ENCODE measurements around the gene ABCC12. TPM values are rescaled to one million over a fixed set of nuclear protein-coding genes. Genes with fewer than 3 reads are reported as not detected.

The ABCC12 gene
- total and polyA plus RNA-seq, 2 of the 4 experiments (the other 2 are of a cell fraction), result under 0.01 TPM; not detected in 1

DNA sequence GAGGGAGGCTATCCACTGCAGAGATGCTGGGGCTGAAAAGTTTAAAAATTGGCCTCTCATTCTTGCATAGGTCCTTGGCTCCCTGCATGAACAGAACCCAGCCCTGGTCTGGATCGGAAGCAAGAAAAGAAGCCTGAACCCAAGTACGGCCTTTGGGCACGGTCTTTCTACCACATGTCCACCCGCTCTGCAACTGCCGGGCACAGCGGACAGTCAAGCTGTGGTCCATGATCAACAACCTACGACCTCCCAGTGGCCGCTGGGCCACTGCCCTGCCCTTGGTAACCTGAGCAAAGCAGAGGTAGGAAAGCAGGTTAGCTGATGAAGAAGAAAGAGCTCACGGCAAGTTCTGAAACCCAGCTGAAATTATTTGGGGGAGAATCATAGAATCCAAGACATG lies 3.6 kb downstream of the ABCC12 start:
- no peak overlapping the region for H3K18ac ChIP-seq (ENCODE audit: low read depth, low read length)
- ATAC-seq (ENCODE audit: low read depth) (no peak), DNase-seq (no peak)
- 94% methylated on average over 5 of the region's 9 CpGs; no CpG with 5 or more reads in 1 of the 2 experiments for WGBS, 2 experiments (ENCODE audit: extremely low coverage in 2 of 2, insufficient read length in 1 of 2)
- H3K56ac ChIP-seq (ENCODE audit: extremely low read depth, insufficient read depth, low read length), result no peak overlapping the region
- no peaks in the 10 kb centered on the region for H3K36me3 ChIP-seq (ENCODE audit: control insufficient read depth, insufficient read depth, low read length)
- no peak overlapping the region for H2BK15ac ChIP-seq (ENCODE audit: low read depth, low read length)
- H3K27me3 ChIP-seq (ENCODE audit: control insufficient read depth, insufficient read depth, low read length), result no peaks in the 10 kb centered on the region
- no TSS peak for BruUV-seq (replicated peaks)
- no peak overlapping the region for H3K9ac ChIP-seq (ENCODE audit: low read depth, low read length)
- H3K79me1 ChIP-seq (ENCODE audit: low read depth in 1 of 2, low read length in 2 of 2), result no peaks in the 10 kb centered on the region
- H4K8ac ChIP-seq (ENCODE audit: low read depth in 2 of 2, low read length in 2 of 2), result no peak overlapping the region
- H3K9me3 ChIP-seq (ENCODE audit: control insufficient read depth, insufficient read depth, low read length), result no peaks in the 10 kb centered on the region
- H4K5ac ChIP-seq (ENCODE audit: low read depth, low read length), result no peak overlapping the region
- in situ Hi-C loops (cut with MboI; ENCODE audit: low sequenced_read_pairs) (loop anchor here (25.0 kb wide), 2 partner anchors 415 to 690 kb away; partner anchors contain the start of genes ITFG1 and PHKB), intact Hi-C loops (cut with micrococcal nuclease) (loop anchor here (10.0 kb wide), 2 partner anchors 267 to 457 kb away; no protein-coding TSS in a partner anchor), dilution Hi-C loops (cut with HindIII; ENCODE audit: low sequenced_read_pairs, unreplicated experiment) (no loop called here)
- POLR2A ChIA-PET (ENCODE audit: unreplicated experiment), result no interaction called here
- no peak overlapping the region for H3K23ac ChIP-seq (ENCODE audit: low read depth, low read length)
- H4K20me1 ChIP-seq (ENCODE audit: insufficient read depth, low read length), result no peaks in the 10 kb centered on the region
- no peak overlapping the region for H4K91ac ChIP-seq (ENCODE audit: insufficient read depth, low read depth, low read length)
- CTCF ChIA-PET, result no interaction called here
- no peak overlapping the region for H2AK5ac ChIP-seq (ENCODE audit: low read depth, low read length)
- no peak overlapping the region for H2BK20ac ChIP-seq (ENCODE audit: low read depth, low read length)
- TF ChIP-seq BHLHE40 (IDR thresholded peaks at IDR 0.05; ENCODE audit: low read depth, low read length) (no peak), USF2 (IDR thresholded peaks at IDR 0.05; ENCODE audit: low read depth, low read length) (no peak), FOS (IDR thresholded peaks at IDR 0.05; ENCODE audit: low read depth, low read length) (no peak), SMC3 (IDR thresholded peaks at IDR 0.05; ENCODE audit: low read depth, low read length) (no peak), RAD21 (IDR thresholded peaks at IDR 0.05; ENCODE audit: low read length) (no peak), CHD1 (IDR thresholded peaks at IDR 0.05; ENCODE audit: low read depth, low read length) (no peak), MXI1 (IDR thresholded peaks at IDR 0.05; ENCODE audit: borderline replicate concordance, low read depth, low read length) (no peak), CEBPB (IDR thresholded peaks at IDR 0.05; ENCODE audit: low read depth, low read length) (no peak), POLR2A (IDR thresholded peaks at IDR 0.05; ENCODE audit: low read depth, low read length) (no peak), RFX5 (IDR thresholded peaks at IDR 0.05; ENCODE audit: low read depth, low read length) (no peak), NFE2L2 (IDR thresholded peaks at IDR 0.05; ENCODE audit: low read depth, low read length) (no peak), MAFK (IDR thresholded peaks at IDR 0.05; ENCODE audit: low read depth, low read length) (no peak), MAZ (IDR thresholded peaks at IDR 0.05; ENCODE audit: borderline replicate concordance, low read depth, low read length) (no peak)
- H3K4me3 ChIP-seq (ENCODE audit: insufficient read depth, low read depth, low read length), result no peak overlapping the region
- H2AK9ac ChIP-seq (replicated peaks; ENCODE audit: low read depth, low read length, poor library complexity), result no peak overlapping the region
- H3K4me2 ChIP-seq (ENCODE audit: low read depth, low read length), result no peak overlapping the region
- no peak overlapping the region for H3K14ac ChIP-seq (replicated peaks; ENCODE audit: low read depth, low read length)
- H2AFZ ChIP-seq (replicated peaks; ENCODE audit: low read length, poor library complexity), result peak overlapping the region; percentile 60
- H3K4ac ChIP-seq (ENCODE audit: low read depth, low read length), result no peak overlapping the region
- H2BK120ac ChIP-seq (ENCODE audit: low read depth, low read length), result no peak overlapping the region
- H3K27ac ChIP-seq (ENCODE audit: insufficient read depth, low read length), result no peak overlapping the region
- H3K9me1 ChIP-seq (ENCODE audit: insufficient read depth, low read length), result no peaks in the 10 kb centered on the region
- H3K4me1 ChIP-seq (ENCODE audit: control insufficient read depth, insufficient read depth, low read length), result peaks cover 2% of the 10 kb centered on the region; the same call in 1 of the 2 replicates
- H2BK5ac ChIP-seq (ENCODE audit: low read depth, low read length, poor library complexity, severe bottlenecking), result no peak overlapping the region
